HL-60/S4 (cell line): ENCODE results near the gene DAPL1.

ENCODE experiments used
- in situ Hi-C: fragments of 300-500 bp; cut with MboI; formaldehyde crosslinking; loops from 2 replicates; pipeline ENCODE4 v1.14.3; 2022; ENCODE audit warnings: low sequenced_read_pairs

DAPL1 gene, protein sequence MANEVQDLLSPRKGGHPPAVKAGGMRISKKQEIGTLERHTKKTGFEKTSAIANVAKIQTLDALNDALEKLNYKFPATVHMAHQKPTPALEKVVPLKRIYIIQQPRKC

DNA sequence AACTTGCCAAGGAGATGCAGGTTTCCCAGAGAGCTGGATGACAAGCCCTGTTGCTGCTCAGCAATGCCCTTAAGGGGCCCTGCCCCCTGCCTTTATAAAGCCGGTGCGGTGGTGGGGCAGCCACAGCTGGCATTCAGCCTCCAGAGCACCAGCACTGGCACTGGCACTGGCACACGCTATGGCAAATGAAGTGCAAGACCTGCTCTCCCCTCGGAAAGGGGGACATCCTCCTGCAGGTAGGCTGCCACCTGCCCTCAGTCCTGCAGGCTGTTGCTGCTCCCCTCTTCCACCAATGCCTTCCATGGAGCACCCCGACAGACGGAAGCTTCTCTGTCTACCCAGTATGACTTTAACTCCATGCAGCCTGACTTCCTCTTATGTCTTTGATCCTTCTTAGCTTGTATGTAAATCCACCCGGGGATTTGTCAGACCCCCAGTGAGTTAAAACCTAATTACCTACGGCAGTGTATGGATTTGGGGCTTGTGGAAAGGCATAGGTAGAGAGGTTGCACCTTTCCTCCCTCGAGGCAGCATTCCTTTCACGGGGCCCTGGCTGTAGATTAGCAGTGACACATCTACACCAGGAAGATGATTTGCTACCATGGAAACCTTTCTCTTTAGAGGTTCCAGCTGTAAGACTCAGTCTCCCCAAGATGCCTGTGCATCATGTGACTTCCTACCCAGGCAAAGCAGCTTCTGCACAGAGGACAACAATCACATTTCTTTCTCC, at the start of gene DAPL1:
DAPL1 (plus strand) TSS at position 123 of the 730 bp plus-strand sequence; CDS start at position 179, 56 bp downstream.
- in situ Hi-C loops: no loop called here

DNA sequence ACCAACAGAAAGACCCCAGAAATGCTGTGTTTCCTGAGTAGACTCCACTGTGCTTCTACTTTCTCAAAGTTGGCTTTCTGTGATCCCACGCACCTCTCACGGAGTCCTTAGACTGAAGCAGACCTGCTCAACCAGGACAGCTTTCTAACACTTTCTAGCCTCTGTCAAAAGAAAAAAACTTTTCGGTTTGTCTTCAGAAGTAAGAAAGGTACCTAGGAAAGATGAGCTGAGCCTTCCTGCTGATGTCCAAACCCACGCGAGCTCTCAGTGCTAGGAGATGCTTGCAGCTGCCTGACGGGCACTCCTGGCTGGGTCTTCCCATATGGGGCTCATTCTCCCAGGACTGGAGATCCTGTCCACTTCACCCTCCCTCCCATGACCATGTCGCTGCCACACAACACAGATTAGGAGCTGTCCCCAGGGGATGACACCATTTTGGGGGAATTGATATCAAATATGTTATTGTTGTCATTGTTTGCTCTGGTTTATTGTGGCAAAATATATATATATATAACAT, 49.2 kb upstream of the DAPL1 start:
- in situ Hi-C loops: loop anchor here (10.0 kb wide), 1 partner anchor 721 kb away; no protein-coding TSS in a partner anchor

DNA sequence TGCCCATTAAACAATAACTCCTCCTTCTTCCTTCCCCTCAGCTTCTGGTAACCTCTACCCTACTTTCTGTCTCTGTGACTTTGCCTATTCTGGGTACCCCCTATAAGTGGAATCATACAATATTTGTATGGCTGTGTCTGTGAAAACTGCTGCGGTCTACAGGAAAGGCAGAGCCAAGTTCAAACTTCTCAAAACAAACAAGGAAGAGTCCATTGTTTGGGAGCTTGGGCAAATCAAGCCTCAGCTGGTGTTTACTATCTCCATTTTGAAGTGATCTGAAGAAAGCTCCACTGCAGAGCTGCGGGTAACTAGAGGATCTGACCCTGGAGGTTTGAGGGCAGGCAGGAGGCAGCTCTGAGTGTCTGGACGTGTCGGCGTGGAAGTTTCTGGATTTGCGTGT, 48.6 kb upstream of the DAPL1 start:
- in situ Hi-C loops: loop anchor here (10.0 kb wide), 1 partner anchor 722 kb away; no protein-coding TSS in a partner anchor

DNA sequence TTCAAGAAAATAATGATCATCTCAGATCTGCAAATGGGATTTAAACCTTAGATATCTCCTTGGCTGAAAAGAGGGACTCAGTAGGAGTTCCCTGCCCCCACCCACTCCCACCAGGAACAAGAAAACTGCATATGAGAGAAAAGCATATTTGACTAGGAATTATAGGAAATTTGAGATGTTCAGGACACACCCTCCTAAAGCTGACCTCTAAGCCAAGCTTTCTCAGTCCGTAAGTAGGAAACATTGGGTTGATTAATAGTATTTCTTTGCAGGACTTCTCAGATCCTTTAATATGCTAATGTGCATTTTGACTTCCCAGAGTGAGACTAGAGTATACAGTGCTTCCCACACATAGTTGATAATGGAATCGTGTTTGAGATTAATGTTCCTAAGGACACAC, 47.8 kb upstream of the DAPL1 start:
- in situ Hi-C loops: loop anchor here (10.0 kb wide), 1 partner anchor 722 kb away; no protein-coding TSS in a partner anchor

DNA sequence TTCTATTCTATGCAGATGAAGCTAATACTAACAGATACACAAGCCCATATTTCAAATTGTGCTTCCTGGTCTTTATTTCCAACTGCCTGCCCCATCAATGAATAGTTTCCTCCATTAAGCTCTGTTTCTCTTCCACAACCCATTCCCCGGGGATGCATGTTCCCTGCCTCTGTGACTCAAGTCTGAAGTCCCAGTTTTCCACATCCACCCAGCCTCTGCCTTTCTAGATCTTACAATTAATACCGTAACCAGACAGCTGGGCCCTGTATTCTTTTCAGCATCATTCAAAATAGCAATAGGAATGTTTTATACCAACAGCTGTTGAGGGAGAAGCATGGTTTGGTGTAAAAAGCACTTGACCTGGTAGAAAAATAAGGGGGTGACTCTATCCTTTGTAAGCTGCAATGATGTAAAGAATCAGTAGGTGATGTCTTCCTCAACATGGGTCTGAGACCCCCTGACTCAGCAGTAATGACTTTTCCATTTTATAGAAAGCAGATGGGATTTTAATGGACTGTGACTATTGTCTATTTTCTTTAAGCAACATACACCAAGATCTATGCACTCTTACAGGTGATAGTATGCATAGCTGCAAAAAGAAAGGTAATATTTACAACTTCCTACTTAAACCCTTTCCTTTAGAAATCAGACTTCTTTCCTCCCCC, 46.1 kb upstream of the DAPL1 start:
- in situ Hi-C loops: loop anchor here (10.0 kb wide), 1 partner anchor 724 kb away; no protein-coding TSS in a partner anchor

DNA sequence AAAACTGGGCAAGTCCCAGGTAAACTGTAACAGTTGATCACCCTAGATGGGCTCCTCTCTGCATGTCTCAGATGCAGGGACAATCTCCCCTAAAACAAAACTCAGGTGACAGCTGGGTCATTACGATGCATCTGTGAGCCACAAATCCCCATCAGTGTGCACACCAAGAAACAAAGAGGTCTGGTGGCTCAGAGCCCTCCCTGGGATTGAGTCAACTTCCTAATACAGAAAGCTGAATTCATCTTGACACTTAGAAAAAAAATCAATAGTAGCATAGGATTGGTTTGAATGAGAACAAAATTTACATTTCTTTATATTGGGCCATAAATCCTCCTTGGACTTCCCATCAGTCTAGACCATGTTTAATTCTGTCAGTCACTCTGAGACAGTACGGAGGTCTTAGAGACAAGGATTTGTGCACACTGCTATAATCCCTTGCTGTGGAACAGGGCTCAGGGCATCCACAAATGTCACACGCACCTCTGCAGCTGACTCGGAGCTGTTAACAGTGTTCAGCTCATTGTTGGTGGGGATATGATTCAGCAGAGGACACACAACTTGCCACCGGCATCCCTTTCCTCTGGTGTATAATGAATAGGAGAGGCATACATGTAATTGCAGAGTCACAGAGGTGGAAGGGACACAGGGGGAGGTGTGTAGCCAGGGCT, 44.5 kb upstream of the DAPL1 start:
- in situ Hi-C loops: no loop called here

DNA sequence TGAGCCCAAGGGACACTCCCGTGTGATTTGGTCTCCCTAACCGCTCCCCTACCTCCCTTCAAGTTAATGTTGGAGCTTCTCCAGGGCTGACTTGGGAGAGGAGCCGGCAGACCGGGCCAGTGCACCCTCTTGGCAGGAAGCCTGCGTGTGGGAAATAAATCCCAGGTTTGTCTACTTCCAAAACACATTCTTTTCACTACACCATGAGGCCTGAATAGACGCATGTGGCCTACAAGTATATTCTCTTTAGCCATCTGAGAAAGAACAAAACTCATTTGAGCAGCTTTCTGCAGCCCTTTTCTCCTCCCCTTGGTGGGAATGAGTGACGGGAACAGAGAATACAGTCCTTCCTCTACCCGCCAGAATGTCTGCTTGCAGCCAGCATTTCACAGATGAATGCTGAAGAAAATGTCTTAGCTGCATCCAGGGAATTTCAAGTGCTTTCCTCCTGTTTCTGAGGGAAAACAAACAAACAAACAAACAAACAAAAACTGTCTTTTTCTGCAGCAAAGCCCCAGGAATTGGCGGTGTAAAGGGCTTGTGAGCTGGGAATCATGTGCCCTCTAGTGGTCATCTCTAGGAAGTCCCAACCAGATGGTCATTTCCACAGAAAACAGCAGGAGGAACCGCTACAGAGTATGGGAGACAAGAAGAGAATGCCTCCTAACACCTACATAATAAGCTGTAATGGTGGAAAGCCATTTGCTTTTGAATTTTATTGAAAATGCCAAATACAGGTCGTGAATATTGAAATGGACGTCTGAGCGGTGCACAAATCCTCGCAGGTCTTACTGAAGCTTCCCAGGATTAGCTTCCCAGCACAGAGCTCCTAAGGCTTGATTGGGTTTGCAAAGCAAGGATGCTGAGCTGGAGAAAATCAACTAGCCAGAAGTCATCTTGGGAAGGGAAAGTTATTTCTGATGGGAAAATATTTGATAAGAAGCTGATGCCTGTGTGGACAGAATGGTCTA, 41.2 kb upstream of the DAPL1 start:
- in situ Hi-C loops: no loop called here

DNA sequence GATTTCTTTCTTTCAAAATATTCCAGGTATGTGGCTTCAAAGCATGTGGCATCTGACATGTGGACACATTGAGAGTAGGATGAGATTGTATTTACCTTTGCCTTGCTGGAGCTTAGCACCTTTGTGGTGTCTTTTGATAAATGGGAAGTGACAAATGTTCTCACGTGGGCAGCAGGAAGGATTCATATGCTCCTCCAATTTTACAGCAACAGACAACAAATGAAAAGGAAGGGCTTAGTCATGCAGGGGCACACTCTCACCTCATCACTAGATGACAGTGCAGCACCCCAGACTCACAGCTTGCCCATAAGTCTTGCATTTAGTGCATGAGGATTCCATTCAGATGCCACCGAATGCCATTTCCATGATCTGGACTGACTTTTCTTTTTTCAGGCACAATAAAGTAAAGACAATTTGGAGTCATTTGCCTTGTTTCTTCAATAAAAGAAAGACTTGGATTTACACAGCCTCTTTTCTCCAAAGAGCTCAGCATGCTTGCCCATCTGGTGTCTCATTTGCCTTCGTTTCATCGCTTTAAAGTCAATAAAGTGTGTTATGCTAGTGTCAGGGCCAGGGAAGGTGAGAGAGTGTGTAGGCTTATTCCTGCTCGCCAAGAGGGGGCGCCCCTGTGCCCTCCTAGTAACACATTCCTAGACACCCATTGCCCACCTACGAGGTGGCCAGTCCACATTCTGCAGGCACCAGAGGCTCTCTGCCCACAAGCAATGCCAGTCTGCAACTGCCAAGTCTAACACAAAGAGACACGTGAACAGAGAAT, 39.6 kb upstream of the DAPL1 start:
- in situ Hi-C loops: no loop called here

DNA sequence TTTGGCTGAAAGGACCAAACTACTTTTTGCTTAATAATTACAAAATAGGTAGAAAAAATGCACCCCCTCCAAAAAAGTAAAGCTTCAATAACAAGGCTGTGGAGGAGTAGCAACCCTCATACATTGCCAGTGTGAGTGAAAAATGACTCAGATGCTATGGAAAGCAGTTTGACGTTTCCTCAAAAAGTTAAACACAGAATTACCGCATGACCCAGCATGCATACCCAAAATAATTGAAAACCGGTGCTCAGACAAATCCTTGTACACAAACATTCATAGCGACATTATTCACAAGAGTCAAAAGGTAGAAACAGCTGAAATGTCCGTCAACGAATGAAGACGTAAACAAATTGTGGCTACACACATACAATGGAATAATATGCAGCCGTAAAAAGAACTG, 38.8 kb upstream of the DAPL1 start:
- in situ Hi-C loops: no loop called here

DNA sequence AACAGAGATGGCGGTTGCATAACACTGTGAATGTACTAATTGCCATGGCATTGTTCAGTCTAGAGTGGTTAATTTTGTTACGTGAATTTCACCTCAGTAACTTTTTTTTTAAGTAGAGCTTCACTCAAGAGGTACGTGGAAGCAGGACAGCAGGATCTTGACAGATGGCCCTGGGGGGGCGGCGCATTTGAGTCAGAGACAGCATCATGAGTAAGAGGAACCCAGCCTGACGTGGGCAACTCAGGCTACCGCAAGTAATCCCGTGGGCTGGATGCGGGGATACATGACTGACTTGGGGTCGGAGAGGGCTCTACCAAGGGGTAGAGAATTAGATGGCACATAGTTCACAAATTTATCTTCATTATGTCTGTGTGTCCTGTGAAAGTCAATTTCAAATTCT, 38.1 kb upstream of the DAPL1 start:
- in situ Hi-C loops: no loop called here

DNA sequence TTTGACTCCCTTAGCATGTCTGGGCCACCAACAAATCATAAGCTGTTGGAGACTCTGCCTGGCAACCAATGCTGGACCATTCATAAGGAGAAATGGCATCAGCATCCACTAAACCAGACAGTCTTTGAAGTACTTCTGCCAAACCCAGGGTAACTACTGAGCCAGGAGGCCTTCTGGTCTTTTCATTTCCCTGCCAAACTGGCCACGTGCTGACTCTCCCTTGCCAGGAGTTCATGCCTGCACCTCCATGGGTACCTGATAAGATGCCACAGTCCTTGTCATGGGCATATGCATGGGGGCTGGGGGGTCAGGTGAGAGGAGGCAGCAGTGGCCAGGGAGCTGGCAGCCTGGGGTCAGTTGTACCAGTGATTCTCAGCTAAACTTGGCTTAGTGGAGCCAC, 34.2 kb upstream of the DAPL1 start:
- in situ Hi-C loops: no loop called here

DNA sequence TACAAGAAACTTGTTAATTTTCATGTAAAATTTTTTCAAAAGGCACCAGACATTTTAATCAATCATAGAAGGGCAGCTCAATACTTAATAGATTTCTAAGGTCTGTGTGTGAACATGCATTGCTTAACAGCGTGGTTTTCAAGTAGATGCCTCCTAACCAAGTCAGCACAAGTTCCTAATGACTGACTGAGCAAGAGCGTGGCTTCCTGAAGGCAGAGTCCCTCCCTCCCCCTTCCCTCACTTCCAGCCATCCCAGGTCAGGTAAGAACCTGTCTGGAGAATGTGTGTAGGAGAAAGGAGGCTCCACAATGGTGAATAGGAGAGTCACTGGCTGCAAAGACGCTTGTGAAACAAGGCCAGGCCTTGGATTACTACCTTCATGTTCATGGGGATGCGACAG, 33.5 kb upstream of the DAPL1 start:
- in situ Hi-C loops: no loop called here

DNA sequence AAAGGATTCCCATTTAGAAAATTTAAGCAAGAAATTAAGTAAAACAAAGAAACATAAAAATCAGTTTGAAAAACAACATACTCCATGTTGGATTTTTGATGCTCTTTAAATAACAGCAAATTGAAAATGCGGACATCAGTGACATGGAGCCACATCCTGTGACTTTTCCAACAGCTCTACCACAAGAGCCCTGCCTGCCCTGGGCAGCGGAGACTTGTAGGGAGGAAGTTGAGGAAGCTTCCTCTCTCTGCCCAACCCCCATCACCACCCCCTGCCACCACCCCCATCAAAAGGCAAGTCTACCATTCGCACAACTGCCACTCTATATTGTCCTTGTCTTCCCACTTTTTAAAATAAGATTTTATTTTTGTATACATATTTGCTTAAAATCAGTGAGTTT, 32.8 kb upstream of the DAPL1 start:
- in situ Hi-C loops: no loop called here

DNA sequence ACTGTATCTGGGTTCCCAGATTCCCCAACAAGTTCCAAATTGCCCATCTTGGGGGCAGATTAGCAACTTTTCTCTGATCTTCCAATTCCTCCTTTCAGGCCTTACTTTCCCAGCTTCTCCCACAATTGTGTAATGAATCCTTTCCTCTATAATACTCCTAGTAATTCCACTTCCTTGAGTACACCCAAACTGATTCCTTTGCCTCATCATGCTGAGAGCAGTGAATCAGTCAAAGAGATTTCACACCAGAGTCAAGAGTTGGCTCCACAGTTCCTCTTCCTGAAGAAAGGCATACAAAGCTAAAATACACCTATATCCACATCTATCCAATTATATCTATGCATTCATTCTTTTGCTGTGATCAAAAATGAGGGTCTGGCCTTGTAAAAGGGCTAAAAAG, 28.6 kb upstream of the DAPL1 start:
- in situ Hi-C loops: no loop called here

DNA sequence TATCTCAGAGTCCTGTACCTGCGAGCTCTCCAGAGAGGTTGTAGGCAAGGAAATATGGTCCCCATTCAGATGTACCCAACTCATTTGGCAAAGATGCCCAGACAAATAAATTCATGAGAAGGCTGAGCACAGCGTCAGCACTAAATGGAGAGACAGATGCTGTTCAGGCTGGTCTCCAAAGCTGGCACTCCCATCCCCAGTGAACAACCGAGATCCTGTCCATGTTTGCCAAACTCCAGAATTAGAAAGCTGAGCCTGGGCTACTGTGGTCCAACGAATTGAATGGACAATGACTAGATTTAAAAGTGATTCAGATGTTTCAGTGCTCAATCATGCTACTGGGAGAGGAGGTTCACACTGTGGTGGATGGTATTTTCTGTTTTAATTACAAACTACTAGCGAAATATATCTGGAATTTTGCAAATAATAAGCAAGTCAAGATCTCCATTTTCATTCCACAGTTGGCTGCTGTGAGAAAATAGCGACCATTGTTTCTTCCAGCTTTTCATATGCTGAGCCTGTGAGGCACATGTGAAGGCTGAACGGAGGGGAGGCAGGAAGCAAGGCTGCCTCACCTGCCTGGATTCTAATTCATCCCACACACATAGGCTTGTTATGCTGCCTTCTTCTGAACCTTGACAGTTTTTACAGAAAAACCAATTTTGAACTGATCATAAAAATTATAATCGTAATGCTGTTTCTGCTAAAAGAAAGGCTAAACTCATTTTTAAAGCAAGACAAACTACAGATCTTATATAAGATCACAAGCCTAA, 22.6 kb upstream of the DAPL1 start:
- in situ Hi-C loops: no loop called here

DNA sequence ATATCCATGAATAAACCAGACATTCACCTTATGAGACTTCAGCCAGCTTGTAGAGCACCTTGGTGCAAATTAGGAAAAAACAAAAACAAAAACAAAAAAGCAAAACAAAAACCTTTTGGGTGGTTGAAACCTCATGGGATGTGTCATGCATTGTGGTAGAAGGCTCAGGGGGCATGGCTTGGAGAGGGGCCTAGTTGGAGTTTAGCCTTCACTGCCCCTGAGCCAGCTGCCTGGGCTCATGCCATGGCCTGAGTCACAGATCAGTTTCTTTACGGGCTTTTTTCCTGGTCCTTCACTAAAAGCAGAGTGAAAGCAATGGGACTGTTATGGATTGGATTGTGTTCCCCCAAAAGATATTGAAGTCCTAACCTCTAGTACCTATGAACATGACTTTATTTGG, 22.0 kb upstream of the DAPL1 start:
- in situ Hi-C loops: no loop called here

DNA sequence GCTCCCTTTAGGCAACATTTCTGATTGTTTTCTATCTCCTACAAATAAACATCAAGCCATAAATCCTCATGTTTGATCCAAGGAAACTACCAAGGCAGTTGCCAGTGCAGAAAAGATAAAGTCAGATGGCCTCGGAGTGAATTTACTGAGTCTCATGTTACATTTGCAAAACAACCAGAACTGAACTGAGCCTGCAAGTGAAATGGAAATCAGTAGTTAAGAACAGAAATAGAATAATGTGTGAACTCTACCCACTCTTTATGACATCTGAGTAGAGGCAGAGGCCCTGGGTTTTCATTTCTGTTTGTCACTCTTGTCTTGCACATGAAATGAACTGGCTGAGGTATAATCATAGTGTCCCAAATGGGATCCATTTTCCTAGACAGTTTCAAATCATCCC, 20.4 kb upstream of the DAPL1 start:
- in situ Hi-C loops: no loop called here

DNA sequence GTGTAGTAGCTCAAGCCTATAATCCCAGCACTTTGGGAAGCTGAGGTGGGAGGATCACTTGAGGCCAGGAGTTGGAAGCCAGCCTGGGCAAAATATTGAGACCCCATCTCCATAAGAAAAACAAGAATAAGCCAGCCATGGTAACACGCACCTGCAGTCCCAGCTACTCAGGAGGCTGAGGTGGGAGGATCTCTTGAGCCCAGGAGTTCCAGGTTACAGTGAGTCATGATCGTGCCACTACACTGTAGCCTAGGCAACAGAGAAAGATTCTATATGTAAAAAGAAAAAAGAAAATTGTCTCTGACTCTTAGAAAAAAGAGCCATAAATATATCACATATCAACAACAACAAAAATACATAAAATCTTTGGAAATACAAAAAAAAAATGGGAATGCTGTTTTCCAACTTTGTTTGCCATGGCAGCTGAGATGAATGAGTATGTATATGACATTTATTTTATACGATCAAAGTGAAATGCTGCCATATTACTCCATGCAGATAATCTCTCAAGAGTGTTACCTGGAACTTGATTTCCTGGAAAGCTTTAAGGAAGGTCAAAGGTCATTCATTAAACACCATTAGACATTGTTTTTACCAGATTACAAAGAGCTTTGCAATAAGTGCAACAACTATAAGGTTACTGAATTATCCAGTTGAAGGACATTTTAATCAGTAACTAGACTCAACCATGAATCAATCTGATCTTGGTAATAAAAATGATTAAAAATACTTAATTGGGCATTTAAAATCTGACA, 19.7 kb upstream of the DAPL1 start:
- in situ Hi-C loops: no loop called here
